Epithelial cell of proximal tubule (primary cell): ENCODE measurements around the gene ACTR8. TPM values are rescaled to one million over a fixed set of nuclear protein-coding genes. Genes with fewer than 3 reads are reported as not detected.

ENCODE experiments used
- DNase-seq: peaks from one replicate; pipeline ENCODE4 v3.0.0-alpha.2; 2011; ENCODE audit warnings: low read depth
- H3K4me3 ChIP-seq: 2 replicates; pipeline ENCODE4 v1.5.1; 2011; ENCODE audit warnings: low read depth, mild to moderate bottlenecking, low read length
- CTCF ChIP-seq: conservative IDR thresholded peaks from 2 replicates; pipeline ENCODE4 v1.5.1; 2012; ENCODE audit warnings: low read depth, mild to moderate bottlenecking, low read length
- total RNA-seq: library from RNA; depleted of rRNA; stranded (reverse); fragments of >200 nt; gene quantifications from 2 replicates; pipeline ENCODE4 v1.2.3, GENCODE V29; 2015

Gene ACTR8
- total RNA-seq, 1 donor from 2014 or later = 23.2 TPM

GRCh38 chr3:53835257-53835656 lies 46.7 kb downstream of the ACTR8 start:
- no peak for TF ChIP-seq CTCF
- no peak for DNase-seq

GRCh38 chr3:53834429-53835095 lies 47.4 kb downstream of the ACTR8 start:
- H3K4me3 ChIP-seq = no peak overlapping the region
- no peak for TF ChIP-seq CTCF
- no peak for DNase-seq

More at GRCh38 chr3:53835257-53835656, 46.7 kb downstream of the ACTR8 start:
- H3K4me3 ChIP-seq = no peak overlapping the region

GRCh38 chr3:53833700-53834099 lies 48.3 kb downstream of the ACTR8 start:
- TF ChIP-seq CTCF = no peak
- no peak for DNase-seq
- no peak overlapping the region for H3K4me3 ChIP-seq

- DNase-seq = no peak
- no peak for TF ChIP-seq CTCF
- no peak overlapping the region for H3K4me3 ChIP-seq
These were observed 48.8 kb downstream of the ACTR8 start for GRCh38 chr3:53833053-53833645.

- no peak for DNase-seq
- no peak overlapping the region for H3K4me3 ChIP-seq
- no peak for TF ChIP-seq CTCF
These were observed 51.0 kb downstream of the ACTR8 start for GRCh38 chr3:53830944-53831343.

GRCh38 chr3:53829605-53830004 lies 52.3 kb downstream of the ACTR8 start:
- H3K4me3 ChIP-seq = no peak overlapping the region
- DNase-seq = no peak
- TF ChIP-seq CTCF = no peak

- no peak for TF ChIP-seq CTCF
- no peak for DNase-seq
- H3K4me3 ChIP-seq = no peak overlapping the region
These were observed 53.4 kb downstream of the ACTR8 start for GRCh38 chr3:53828581-53828980.
